GM10248 (cell line): ENCODE results near the gene PPP1R14D.

Source experiments
- CTCF ChIA-PET: fragments of 300-600 bp; sonication (Branson Sonifier 250); formaldehyde crosslinking; extraction: SDS; loops from one replicate; lab custom pipeline; 2021; ENCODE audit warnings: antibody characterized with exemption; lab: Yijun Ruan, JAX
- POLR2A ChIA-PET: fragments of 350-650 bp; sonication (Branson Sonifier 250); formaldehyde crosslinking; extraction: SDS; loops from one replicate; lab custom pipeline; 2020; ENCODE audit warnings: antibody characterized with exemption; lab: Yijun Ruan, JAX
- DNase-seq: peaks from one replicate; pipeline ENCODE4 v3.0.0; 2012; ENCODE audit errors: extremely low spot score
- TF ChIP-seq, protein P1 (sequence below): IDR thresholded peaks from 2 replicates; pipeline ENCODE4 v1.5.1; 2012; ENCODE audit warnings: mild to moderate bottlenecking, low read depth; ENCODE audit errors: extremely low read depth, missing control alignments, control extremely low read depth

PPP1R14D gene

DNA sequence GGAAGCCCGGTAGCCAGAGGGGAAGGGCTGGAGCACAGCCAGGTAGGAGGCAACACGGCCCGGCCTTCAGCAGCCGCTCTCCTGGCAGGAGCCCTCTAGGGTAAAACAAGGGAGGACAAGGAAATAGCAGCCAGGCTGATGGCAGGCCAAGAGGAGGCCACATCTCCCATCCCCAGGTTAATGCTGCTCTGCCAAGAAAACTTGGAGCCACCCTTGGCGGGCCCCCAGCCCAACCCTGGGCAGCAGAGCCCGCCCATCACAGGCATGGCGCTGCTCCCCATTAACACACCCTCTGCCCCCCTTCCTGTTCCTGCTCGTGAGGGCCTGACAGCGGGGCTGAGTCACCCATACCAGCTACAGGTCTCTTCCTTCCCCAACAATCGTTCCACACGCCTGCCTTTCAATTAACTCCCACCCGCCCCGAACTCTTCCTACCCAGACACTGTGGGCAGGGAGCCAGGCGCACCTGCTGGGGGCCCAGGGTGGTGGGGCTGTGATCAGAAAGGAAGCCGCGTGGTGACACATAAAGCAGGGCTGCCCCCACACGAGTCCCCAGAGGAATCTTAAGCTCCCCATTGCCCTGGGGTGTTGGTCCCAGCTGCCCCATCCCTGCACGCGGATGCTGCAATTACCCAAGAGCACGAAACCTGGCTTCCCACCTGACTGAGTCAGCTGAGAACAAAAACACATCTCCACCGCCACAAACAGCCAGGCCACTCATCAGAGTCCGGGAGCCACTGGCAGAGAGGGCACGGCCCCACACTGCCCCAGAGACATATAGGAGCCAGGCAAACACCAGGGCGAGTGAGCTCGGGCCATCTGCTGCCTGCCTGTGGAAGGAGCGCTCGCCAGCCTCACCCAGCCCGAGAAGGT lies 59.0 kb downstream of the PPP1R14D start, which contains the start of gene C15orf62:
C15orf62 (plus strand) TSS at position 707 of the 873 bp plus-strand sequence. CDS start 516 bp downstream, outside the sequence.
- ChIA-PET CTCF (interaction anchor here (0.8 to 5.7 kb wide), 8 partner anchors 9 to 124 kb away, joined by 3 to 45 read pairs (median 3); partner anchors contain the start of gene VPS18), POLR2A (interaction anchor here (1.0 kb wide), 1 partner anchor 74 kb away, joined by 3 read pairs; the partner anchor contains the start of gene RAD51)
- TF ChIP-seq, protein P1, sequence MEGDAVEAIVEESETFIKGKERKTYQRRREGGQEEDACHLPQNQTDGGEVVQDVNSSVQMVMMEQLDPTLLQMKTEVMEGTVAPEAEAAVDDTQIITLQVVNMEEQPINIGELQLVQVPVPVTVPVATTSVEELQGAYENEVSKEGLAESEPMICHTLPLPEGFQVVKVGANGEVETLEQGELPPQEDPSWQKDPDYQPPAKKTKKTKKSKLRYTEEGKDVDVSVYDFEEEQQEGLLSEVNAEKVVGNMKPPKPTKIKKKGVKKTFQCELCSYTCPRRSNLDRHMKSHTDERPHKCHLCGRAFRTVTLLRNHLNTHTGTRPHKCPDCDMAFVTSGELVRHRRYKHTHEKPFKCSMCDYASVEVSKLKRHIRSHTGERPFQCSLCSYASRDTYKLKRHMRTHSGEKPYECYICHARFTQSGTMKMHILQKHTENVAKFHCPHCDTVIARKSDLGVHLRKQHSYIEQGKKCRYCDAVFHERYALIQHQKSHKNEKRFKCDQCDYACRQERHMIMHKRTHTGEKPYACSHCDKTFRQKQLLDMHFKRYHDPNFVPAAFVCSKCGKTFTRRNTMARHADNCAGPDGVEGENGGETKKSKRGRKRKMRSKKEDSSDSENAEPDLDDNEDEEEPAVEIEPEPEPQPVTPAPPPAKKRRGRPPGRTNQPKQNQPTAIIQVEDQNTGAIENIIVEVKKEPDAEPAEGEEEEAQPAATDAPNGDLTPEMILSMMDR = no peak
- DNase-seq = peak; percentile 71

DNA sequence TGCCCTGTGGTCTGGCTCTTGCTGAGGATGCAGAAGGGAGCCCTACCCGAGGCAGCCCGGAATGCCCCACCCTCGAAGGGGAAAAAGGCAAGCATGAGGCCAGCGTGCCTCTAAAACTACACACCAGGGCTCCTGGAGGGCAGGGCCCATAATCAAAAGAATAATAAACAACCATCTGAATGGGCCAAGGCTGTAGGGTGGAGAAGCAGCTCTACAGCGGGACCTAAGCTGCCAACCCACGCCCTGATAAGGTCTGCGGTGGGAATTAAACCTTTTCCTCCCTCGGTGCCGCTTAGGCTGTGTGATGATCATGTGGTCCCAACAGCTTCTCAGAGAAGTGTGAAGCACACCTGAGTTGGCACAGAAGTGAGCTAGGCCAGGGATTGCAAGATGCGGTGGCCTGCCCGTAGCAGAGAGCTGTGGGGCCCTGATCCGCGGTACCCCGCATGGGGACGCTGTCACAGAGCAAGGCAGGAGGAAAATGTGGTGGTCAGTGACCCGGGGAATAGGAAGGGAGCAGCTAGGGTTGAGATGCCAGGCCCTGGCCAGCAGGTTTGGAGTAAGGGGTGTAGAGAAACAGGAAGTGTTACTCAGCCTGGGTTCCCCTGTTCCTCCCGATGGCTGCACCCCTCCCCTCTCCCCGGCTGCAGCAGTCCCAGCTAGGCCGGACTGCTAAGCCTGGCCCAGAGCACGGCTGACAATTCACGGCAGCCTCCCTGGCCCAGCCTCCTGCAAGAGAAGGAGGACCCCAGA lies 59.8 kb downstream of the PPP1R14D start:
- ChIA-PET CTCF (interaction anchor here (1.0 to 5.7 kb wide), 6 partner anchors 10 to 69 kb away, joined by 3 to 45 read pairs (median 9); no protein-coding TSS in a partner anchor), POLR2A (no interaction called here)
- TF ChIP-seq, protein P1 = no peak
- DNase-seq = peak; percentile 45

DNA sequence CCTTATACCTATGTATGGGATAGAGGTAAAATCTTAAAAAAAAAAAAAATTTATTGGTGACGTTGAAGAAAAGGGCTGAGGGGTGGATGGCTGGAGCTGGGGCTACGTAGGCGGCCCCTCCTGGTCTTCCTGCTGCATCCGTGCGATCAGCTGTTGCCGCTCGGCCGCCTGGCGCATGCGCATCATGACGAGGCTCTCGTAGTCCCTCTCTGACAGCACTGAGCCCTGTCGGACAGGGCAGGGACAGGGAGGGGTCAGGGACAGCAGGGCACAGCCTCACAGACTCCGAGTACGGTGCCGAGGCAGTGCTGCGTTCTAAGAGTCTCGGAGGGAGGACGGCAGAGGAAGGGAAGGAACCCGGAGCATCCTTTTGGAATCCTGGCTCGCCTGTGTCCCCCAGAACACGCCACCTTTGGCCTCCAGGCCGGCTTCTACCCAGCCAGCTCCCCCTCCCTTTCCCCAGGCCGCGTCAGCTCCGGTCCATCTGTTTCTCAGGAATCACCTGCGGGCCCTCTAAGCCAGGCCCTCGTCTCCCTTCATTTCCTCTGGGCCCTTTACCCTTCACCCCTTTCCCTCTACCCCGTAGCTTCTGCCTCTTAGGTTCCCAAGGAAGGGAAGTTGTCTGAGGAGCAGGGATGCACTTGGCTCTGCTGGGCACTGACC lies 60.5 kb downstream of the PPP1R14D start:
- TF ChIP-seq, protein P1 = no peak
- CTCF ChIA-PET = interaction anchor here (0.9 to 5.7 kb wide), 9 partner anchors 9 to 494 kb away, joined by 3 to 45 read pairs (median 3); partner anchors contain the start of gene VPS18
- DNase-seq = no peak
- POLR2A ChIA-PET = no interaction called here

DNA sequence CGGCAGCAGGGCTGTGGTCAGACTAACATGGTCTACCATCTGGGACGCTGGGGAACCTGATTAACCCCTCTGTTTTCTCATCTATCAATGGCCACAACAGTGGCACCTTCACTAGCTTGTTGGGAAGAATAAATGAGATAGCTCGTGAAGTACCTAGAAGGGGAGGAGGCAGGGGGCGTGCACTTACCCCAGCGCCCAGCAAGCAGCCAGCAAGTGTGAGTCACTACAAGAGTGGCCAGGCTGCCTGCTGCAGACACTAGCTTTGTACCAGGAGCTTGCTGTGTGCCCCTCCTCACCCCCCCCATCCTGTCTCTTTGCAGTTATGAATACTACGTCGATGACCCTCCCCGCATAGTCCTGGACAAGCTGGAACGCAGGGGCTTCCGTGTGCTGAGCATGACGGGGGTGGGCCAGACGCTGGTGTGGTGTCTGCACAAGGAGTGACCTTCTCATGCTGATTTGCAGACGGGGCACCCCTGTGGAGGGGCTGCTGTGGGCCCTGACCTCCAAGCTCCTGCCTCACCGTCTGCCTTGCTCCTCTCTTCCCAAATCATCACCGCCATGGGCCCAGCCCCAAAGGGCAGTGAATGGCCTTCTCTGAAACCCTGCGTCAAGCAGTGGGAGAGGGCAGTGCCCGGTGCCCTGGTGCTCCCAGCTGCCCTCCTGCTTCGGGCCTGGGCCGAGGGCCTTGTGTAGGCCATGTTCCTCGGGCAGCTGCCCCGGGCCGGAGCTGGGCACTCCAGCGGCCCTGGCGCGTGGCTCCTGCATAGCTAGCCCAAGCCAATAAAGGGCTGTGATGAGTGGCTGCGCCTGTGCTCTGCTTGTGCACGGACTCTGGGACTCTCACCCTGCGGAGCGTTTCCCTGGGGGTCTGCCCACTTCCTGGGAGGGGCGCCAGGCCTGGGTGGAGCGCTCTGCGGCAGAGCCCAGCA lies 61.3 kb downstream of the PPP1R14D start:
- CTCF ChIA-PET = interaction anchor here (0.9 to 5.7 kb wide), 11 partner anchors 8 to 493 kb away, joined by 3 to 45 read pairs (median 3); partner anchors contain the start of gene VPS18
- DNase-seq = no peak
- TF ChIP-seq, protein P1 = no peak
- POLR2A ChIA-PET = no interaction called here

DNA sequence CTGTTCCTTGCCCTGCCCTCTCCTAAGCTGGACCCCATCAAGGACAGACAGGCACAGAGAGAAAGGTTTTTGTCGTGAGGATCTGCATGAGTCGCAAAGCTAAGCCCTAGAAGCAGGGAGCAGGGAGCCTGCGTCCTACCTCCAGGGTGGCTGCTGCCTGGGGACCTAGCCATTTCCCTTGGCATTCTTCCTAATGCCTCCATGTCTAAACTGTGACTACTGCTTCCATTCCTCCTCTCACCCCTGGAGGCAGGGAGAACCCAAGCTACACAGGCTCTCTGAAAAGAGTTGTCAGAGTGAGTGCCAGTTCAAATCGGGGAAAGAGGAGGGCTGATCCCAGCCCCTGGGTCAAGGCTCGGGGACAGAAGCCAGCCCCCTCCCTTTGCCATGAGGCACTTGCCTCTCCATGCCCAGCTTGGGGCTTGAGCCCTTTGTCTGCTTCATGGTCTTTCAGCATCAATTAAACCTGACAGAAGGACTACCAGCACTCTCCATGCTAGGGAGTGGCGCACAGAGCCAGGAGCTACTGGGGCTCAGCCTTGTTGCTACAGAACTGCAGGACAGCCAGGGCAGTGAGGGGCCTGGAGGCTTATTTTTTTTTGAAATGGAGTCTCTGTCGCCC lies 62.2 kb downstream of the PPP1R14D start:
- DNase-seq = no peak
- TF ChIP-seq, protein P1 = no peak
- ChIA-PET CTCF (interaction anchor here (0.9 to 5.7 kb wide), 9 partner anchors 13 to 257 kb away, joined by 3 to 45 read pairs (median 4); no protein-coding TSS in a partner anchor), POLR2A (no interaction called here)
